H1 (cell line): ENCODE data around the gene TBC1D22A. TPM values are rescaled to one million over a fixed set of nuclear protein-coding genes. Genes with fewer than 3 reads are reported as not detected.

Source experiments
- CTCF ChIA-PET: fragments of 300-600 bp; sonication (Branson Sonifier 250); formaldehyde crosslinking; loops from one replicate; lab custom pipeline; 2021; ENCODE audit not compliant: partially characterized antibody; lab: Charles Lee
- POLR2A ChIA-PET: fragments of 300-600 bp; sonication (Branson Sonifier 250); formaldehyde crosslinking; loops from one replicate; lab custom pipeline; 2021; ENCODE audit warnings: inconsistent platforms; ENCODE audit not compliant: partially characterized antibody; lab: Charles Lee
- DNase-seq, 2 experiments: peaks; one replicate each; pipeline versions ENCODE4 v3.0.0 to v3.0.0-alpha.2; 2010 to 2022; ENCODE audit warnings: low spot score in 2 of 2, low read depth in 1 of 2, mixed read lengths in 1 of 2
- FAIRE-seq: peaks from 2 replicates; lab custom pipeline; 2011; peaks lifted over from hg19 to GRCh38; lab: Jason Lieb, UNC
- H2AFZ ChIP-seq: 2 replicates; pipeline ENCODE4 v1.8.1; 2012; ENCODE audit warnings: low read length, inconsistent platforms
- H2AK5ac ChIP-seq: 2 replicates; pipeline ENCODE4 v1.6.1; 2013; ENCODE audit warnings: low read depth, low read length
- H2BK120ac ChIP-seq: replicated peaks from 2 replicates; pipeline ENCODE3; 2013; ENCODE audit warnings: low read depth, low read length, inconsistent platforms
- H2BK12ac ChIP-seq: 2 replicates; pipeline ENCODE4 v1.6.1; 2013; ENCODE audit warnings: low read depth, low read length
- H2BK15ac ChIP-seq: 2 replicates; pipeline ENCODE4 v1.6.1; 2013; ENCODE audit warnings: low read length
- H2BK20ac ChIP-seq: 2 replicates; pipeline ENCODE4 v1.6.1; 2013; ENCODE audit warnings: low read length
- H2BK5ac ChIP-seq: 2 replicates; pipeline ENCODE4 v1.6.1; 2013; ENCODE audit warnings: low read depth, low read length
- H3K14ac ChIP-seq: 2 replicates; pipeline ENCODE4 v1.6.1; 2013; ENCODE audit warnings: inconsistent platforms; ENCODE audit not compliant: insufficient read length
- H3K18ac ChIP-seq: 2 replicates; pipeline ENCODE4 v1.6.1; 2013; ENCODE audit warnings: low read length; ENCODE audit errors: extremely low read depth
- H3K23ac ChIP-seq: 2 replicates; pipeline ENCODE4 v1.6.1; 2013; ENCODE audit warnings: inconsistent platforms; ENCODE audit not compliant: insufficient read length
- H3K23me2 ChIP-seq: 2 replicates; pipeline ENCODE4 v1.6.1; 2013; ENCODE audit warnings: low read depth, low read length
- H3K27ac ChIP-seq: 2 replicates; pipeline ENCODE4 v1.6.1; 2011; ENCODE audit warnings: low read depth, low read length, inconsistent platforms
- H3K27me3 ChIP-seq, 4 experiments: replicated peaks in 1 of 4; 1 replicate in 1 of 4; 2 replicates in 3 of 4; pipeline versions ENCODE4 v1.6.1 to v1.8.1; 2011 to 2013; ENCODE audit warnings: low read length in 3 of 4, mild to moderate bottlenecking in 3 of 4, inconsistent platforms in 2 of 4, mixed read lengths in 2 of 4, moderate library complexity in 1 of 4; ENCODE audit not compliant: control insufficient read depth in 3 of 4, insufficient read depth in 3 of 4; ENCODE audit errors: extremely low read depth in 1 of 4
- H3K36me3 ChIP-seq, 4 experiments: 2 replicates each; pipeline versions ENCODE4 v1.6.1 to v1.8.1; 2011 to 2013; ENCODE audit warnings: mild to moderate bottlenecking in 4 of 4, low read length in 3 of 4, moderate library complexity in 2 of 4, control low read depth in 1 of 4, inconsistent platforms in 1 of 4; ENCODE audit not compliant: insufficient read depth in 4 of 4, control insufficient read depth in 2 of 4
- H3K4ac ChIP-seq: replicated peaks from 2 replicates; pipeline ENCODE3; 2013; ENCODE audit warnings: low read length, low read depth, mixed read lengths, inconsistent platforms; ENCODE audit not compliant: insufficient read length
- H3K4me1 ChIP-seq, 4 experiments: replicated peaks in 1 of 4; 1 replicate in 1 of 4; 2 replicates in 3 of 4; pipeline versions ENCODE4 v1.6.1 to v1.8.1; 2011 to 2013; ENCODE audit warnings: low read length in 3 of 4, inconsistent platforms in 2 of 4, mixed read lengths in 1 of 4; ENCODE audit not compliant: insufficient read depth in 4 of 4, control insufficient read depth in 3 of 4
- H3K4me2 ChIP-seq, 2 experiments: 2 replicates each; pipeline versions ENCODE4 v1.6.1 to v1.8.1; 2011 to 2013; ENCODE audit warnings: low read depth in 2 of 2, low read length in 2 of 2, control low read depth in 1 of 2, inconsistent platforms in 1 of 2, mild to moderate bottlenecking in 1 of 2; ENCODE audit not compliant: insufficient read depth in 1 of 2
- H3K4me3 ChIP-seq, 4 experiments: fragments of 200-600, 300-600 bp in 1 of 4; sonication (generic), shearing (Covaris generic), sonication (Bioruptor Twin) in 1 of 4; 2 replicates each; pipeline versions ENCODE4 v1.5.1 to v1.8.1; 2011 to 2016; ENCODE audit warnings: low read length in 4 of 4, low read depth in 3 of 4, control low read depth in 2 of 4, inconsistent platforms in 2 of 4, mild to moderate bottlenecking in 2 of 4, mixed read lengths in 1 of 4, moderate library complexity in 1 of 4; ENCODE audit not compliant: insufficient read depth in 2 of 4; ENCODE audit errors: extremely low read depth in 1 of 4
- H3K56ac ChIP-seq: replicated peaks from 2 replicates; pipeline ENCODE3; 2013; ENCODE audit warnings: low read depth, mild to moderate bottlenecking, mixed read lengths, low read length, inconsistent platforms; ENCODE audit not compliant: insufficient read length
- H3K79me1 ChIP-seq: 2 replicates; pipeline ENCODE4 v1.6.1; 2013; ENCODE audit warnings: low read depth, low read length, control low read depth
- H3K79me2 ChIP-seq, 2 experiments: 2 replicates each; pipeline versions ENCODE4 v1.6.1 to v1.8.1; 2012 to 2013; ENCODE audit warnings: low read length in 2 of 2, mild to moderate bottlenecking in 2 of 2, inconsistent platforms in 1 of 2; ENCODE audit not compliant: insufficient read depth in 2 of 2, control insufficient read depth in 1 of 2
- H3K9ac ChIP-seq, 4 experiments: replicated peaks in 1 of 4; 1 replicate in 1 of 4; 2 replicates in 3 of 4; pipeline versions ENCODE4 v1.6.1 to v1.8.1; 2011 to 2013; ENCODE audit warnings: low read depth in 3 of 4, low read length in 3 of 4, control low read depth in 2 of 4, mild to moderate bottlenecking in 2 of 4, moderate library complexity in 2 of 4, inconsistent platforms in 1 of 4; ENCODE audit errors: extremely low read depth in 1 of 4
- H3K9me3 ChIP-seq, 2 experiments: 2 replicates each; pipeline versions ENCODE4 v1.6.1 to v1.8.1; 2012 to 2013; ENCODE audit warnings: mild to moderate bottlenecking in 2 of 2, moderate library complexity in 2 of 2, control low read depth in 1 of 2, inconsistent platforms in 1 of 2, low read depth in 1 of 2, low read length in 1 of 2, mixed read lengths in 1 of 2; ENCODE audit not compliant: insufficient read depth in 2 of 2
- H4K20me1 ChIP-seq, 2 experiments: replicated peaks in 1 of 2; 2 replicates each; pipeline versions ENCODE3 to v1.8.1; 2011 to 2013; ENCODE audit warnings: inconsistent platforms in 2 of 2, low read length in 2 of 2, mild to moderate bottlenecking in 1 of 2; ENCODE audit not compliant: insufficient read depth in 2 of 2, control insufficient read depth in 1 of 2
- H4K5ac ChIP-seq: 2 replicates; pipeline ENCODE4 v1.6.1; 2013; ENCODE audit warnings: low read length, low read depth, mixed read lengths, inconsistent platforms; ENCODE audit not compliant: insufficient read length
- H4K8ac ChIP-seq: 2 replicates; pipeline ENCODE4 v1.8.0; 2013; ENCODE audit warnings: mild to moderate bottlenecking, moderate library complexity, low read length, inconsistent platforms; ENCODE audit not compliant: insufficient read depth; ENCODE audit errors: extremely low read depth
- H4K91ac ChIP-seq: replicated peaks from 2 replicates; pipeline ENCODE3; 2013; ENCODE audit warnings: low read length, mixed read lengths, inconsistent platforms; ENCODE audit not compliant: insufficient read length
- ATF3 ChIP-seq: IDR thresholded peaks from 2 replicates; pipeline ENCODE4 v1.6.1; 2011; ENCODE audit warnings: low read depth, mild to moderate bottlenecking, low read length; ENCODE audit not compliant: insufficient read depth
- BACH1 ChIP-seq: IDR thresholded peaks from 2 replicates; pipeline ENCODE4 v1.6.1; 2012; ENCODE audit warnings: low read length, improper control_type of control experiment
- E2F6 ChIP-seq: IDR thresholded peaks from 2 replicates; pipeline ENCODE4 v1.6.1; 2012; ENCODE audit warnings: inconsistent platforms
- EP300 ChIP-seq, 2 experiments: IDR thresholded peaks; 1 replicate in 1 of 2; 2 replicates in 1 of 2; pipeline ENCODE4 v1.6.1; 2011 to 2012; ENCODE audit warnings: low read depth in 2 of 2, low read length in 2 of 2, mild to moderate bottlenecking in 2 of 2, borderline replicate concordance in 1 of 2, inconsistent platforms in 1 of 2, moderate library complexity in 1 of 2
- KDM4A ChIP-seq: IDR thresholded peaks from one replicate; pipeline ENCODE4 v1.7.1; 2012; ENCODE audit warnings: low read depth, mild to moderate bottlenecking, moderate library complexity, low read length, inconsistent platforms; ENCODE audit not compliant: severe bottlenecking
- NRF1 ChIP-seq: IDR thresholded peaks from 2 replicates; pipeline ENCODE4 v1.6.1; 2011; ENCODE audit warnings: mild to moderate bottlenecking, low read depth, low read length, improper control_type of control experiment
- POLR2AphosphoS5 ChIP-seq: IDR thresholded peaks from 2 replicates; pipeline ENCODE4 v1.6.1; 2011; ENCODE audit warnings: low read depth, low read length
- RBBP5 ChIP-seq: IDR thresholded peaks from 2 replicates; pipeline ENCODE4 v1.7.1; 2012; ENCODE audit warnings: low read depth, mild to moderate bottlenecking, inconsistent platforms, low read length, moderate library complexity, borderline replicate concordance
- SIN3A ChIP-seq, 2 experiments: IDR thresholded peaks in 1 of 2; conservative IDR thresholded peaks in 1 of 2; 2 replicates each; pipeline ENCODE4 v1.6.1; 2011 to 2012; ENCODE audit warnings: low read length in 2 of 2, improper control_type of control experiment in 1 of 2, low read depth in 1 of 2, mild to moderate bottlenecking in 1 of 2
- TAF1 ChIP-seq: IDR thresholded peaks from 2 replicates; pipeline ENCODE4 v1.6.1; 2011; ENCODE audit warnings: mild to moderate bottlenecking, low read depth, low read length
- TEAD4 ChIP-seq: IDR thresholded peaks from 2 replicates; pipeline ENCODE4 v1.6.1; 2012; ENCODE audit warnings: low read depth, low read length, inconsistent platforms, mixed read lengths
- ZNF274 ChIP-seq: IDR thresholded peaks from 2 replicates; pipeline ENCODE4 v1.7.0; 2012; ENCODE audit warnings: low read length, borderline replicate concordance; ENCODE audit errors: extremely low read depth
- WGBS, 2 experiments: shearing (Covaris generic) in 1 of 2; methylation state at CpG; one replicate each; pipeline versions ENCODE4 v1.1.6 to v1.1.7; 2013 to 2015; ENCODE audit warnings: low lambda C conversion rate in 2 of 2, mixed read lengths in 2 of 2, inconsistent platforms in 1 of 2, low coverage in 1 of 2, missing lambda C conversion rate in 1 of 2; ENCODE audit not compliant: insufficient replicate concordance in 2 of 2, insufficient coverage in 1 of 2, insufficient read length in 1 of 2; ENCODE audit errors: extremely low coverage in 1 of 2, missing lambda C conversion rate in 1 of 2; 5-methylcytosine and 5-hydroxymethylcytosine counted together
- polyA plus RNA-seq, 7 experiments: library from polyadenylated mRNA; depleted of rRNA in 3 of 7; stranded (reverse) in 5 of 7; unstranded in 2 of 7; fragments of >200 nt in 5 of 7; fragments of 200-250 nt in 2 of 7; gene quantifications; 1 replicate in 5 of 7; 2 replicates in 1 of 7; 4 replicates in 1 of 7; pipeline versions ENCODE4 v1.2.1 to v1.2.3, GENCODE V29; 2011 to 2013; ENCODE audit warnings: missing spikeins in 2 of 7, mixed read lengths in 2 of 7
- total RNA-seq: library from RNA; stranded (reverse); fragmentation: NEBNext Ultra II Directional; extraction: Animal tissue kit (Norgen Biotek cat#: 25700); gene quantifications from 2 replicates; pipeline ENCODE4 v1.2.1, GENCODE V29; 2021

The TBC1D22A gene
- total and polyA plus RNA-seq, 2 of the 8 experiments (the other 6 are each of a cell fraction or from before 2014, with no cell fraction given) = 11.9 to 18.4 TPM

DNA sequence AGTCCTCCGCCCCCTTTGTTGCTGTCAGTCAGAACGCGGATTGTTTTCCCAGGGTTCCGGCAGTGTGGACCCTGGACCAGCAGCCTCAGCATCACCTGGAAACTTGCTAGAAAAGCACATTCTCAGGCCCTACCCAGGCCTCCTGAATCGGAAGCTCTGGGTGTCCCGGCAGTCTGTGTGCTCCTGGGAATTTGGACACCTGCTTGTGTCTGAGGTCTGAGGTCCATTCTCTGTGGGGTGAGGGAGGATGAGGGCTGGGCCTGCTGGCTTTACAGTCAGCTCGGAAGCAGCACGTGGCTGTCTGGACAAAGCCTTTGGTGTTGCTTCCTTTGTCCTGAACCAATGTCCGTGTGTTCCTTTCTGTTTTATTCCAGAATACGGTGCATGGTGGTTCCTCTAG, 299.7 kb downstream of the TBC1D22A start:
- ChIA-PET POLR2A (no interaction called here), CTCF (interaction anchor here (0.8 to 1.2 kb wide), 2 partner anchors 97 to 229 kb away, joined by 3 read pairs; no protein-coding TSS in a partner anchor)
- no peak overlapping the region for H2BK12ac ChIP-seq
- no peak overlapping the region for H2BK120ac ChIP-seq
- no peak overlapping the region for H3K14ac ChIP-seq
- no peaks in the 10 kb centered on the region for H3K4me1 ChIP-seq
- no peak overlapping the region for H2BK5ac ChIP-seq
- H3K23ac ChIP-seq = no peak overlapping the region
- H2AFZ ChIP-seq = no peak overlapping the region
- no peak overlapping the region for H3K56ac ChIP-seq
- no peak overlapping the region for H3K4ac ChIP-seq
- no peak overlapping the region for H4K8ac ChIP-seq
- 96% methylated on average over 9 of the region's 10 CpGs; no CpG with 5 or more reads in 1 of the 2 experiments for WGBS, 2 experiments
- H3K27ac ChIP-seq = no peak overlapping the region
- H2BK15ac ChIP-seq = no peak overlapping the region
- H3K79me1 ChIP-seq = peaks cover 5% of the 10 kb centered on the region; the same call in 1 of the 2 replicates
- H4K5ac ChIP-seq = no peak overlapping the region
- no peak overlapping the region for H3K9ac ChIP-seq
- H3K23me2 ChIP-seq = no peaks in the 10 kb centered on the region
- H3K4me2 ChIP-seq = no peak overlapping the region
- FAIRE-seq = no peak
- no peak overlapping the region for H3K18ac ChIP-seq
- H4K20me1 ChIP-seq = peaks cover 0 to 3% of the 10 kb centered on the region in 2 experiments
- H3K36me3 ChIP-seq = no peaks in the 10 kb centered on the region; a peak in 1 of 8 replicates
- no peak overlapping the region for H2BK20ac ChIP-seq
- H3K27me3 ChIP-seq = no peaks in the 10 kb centered on the region
- no peaks in the 10 kb centered on the region for H3K79me2 ChIP-seq
- no peak for DNase-seq
- H4K91ac ChIP-seq = no peak overlapping the region
- H3K4me3 ChIP-seq = no peak overlapping the region
- no peak overlapping the region for H2AK5ac ChIP-seq
- no peaks in the 10 kb centered on the region for H3K9me3 ChIP-seq
- TF ChIP-seq TAF1 (no peak), E2F6 (no peak), ZNF274 (no peak), NRF1 (no peak), SIN3A (conservative IDR thresholded peaks at IDR 0.05 in 1 of 2, IDR thresholded peaks at IDR 0.05 in 1 of 2; ENCODE audit: low read depth in 1 of 2, low read length in 2 of 2) (no peak), POLR2AphosphoS5 (no peak), BACH1 (no peak), KDM4A (no peak), EP300 (IDR thresholded peaks at IDR 0.05; ENCODE audit: borderline replicate concordance in 1 of 2, low read depth in 2 of 2, low read length in 2 of 2) (no peak), TEAD4 (no peak), ATF3 (no peak), RBBP5 (no peak)
